Ishikawa (cell line): ENCODE measurements around the gene LCLAT1.

Source experiments
- CEBPB ChIP-seq: IDR thresholded peaks from 2 replicates; pipeline ENCODE4 v1.6.1; 2012
- CREB1 ChIP-seq: IDR thresholded peaks from 2 replicates; pipeline ENCODE4 v1.6.1; 2012; ENCODE audit warnings: low read depth
- EGR1 ChIP-seq: IDR thresholded peaks from 2 replicates; pipeline ENCODE4 v1.6.1; 2012
- EP300 ChIP-seq: IDR thresholded peaks from 2 replicates; pipeline ENCODE4 v1.6.1; 2012; ENCODE audit warnings: borderline replicate concordance
- FOXM1 ChIP-seq: IDR thresholded peaks from 2 replicates; pipeline ENCODE4 v1.6.1; 2012; ENCODE audit warnings: low read depth, borderline replicate concordance
- NFIC ChIP-seq: IDR thresholded peaks from 2 replicates; pipeline ENCODE4 v1.6.1; 2012
- RAD21 ChIP-seq: IDR thresholded peaks from 2 replicates; pipeline ENCODE4 v1.6.1; 2012; ENCODE audit warnings: low read depth
- REST ChIP-seq: IDR thresholded peaks from 2 replicates; pipeline ENCODE4 v1.6.1; 2012; ENCODE audit warnings: low read depth, mild to moderate bottlenecking
- TAF1 ChIP-seq: IDR thresholded peaks from 2 replicates; pipeline ENCODE4 v1.6.1; 2012; ENCODE audit warnings: low read depth, mild to moderate bottlenecking
- TCF12 ChIP-seq: IDR thresholded peaks from 2 replicates; pipeline ENCODE4 v1.6.1; 2012; ENCODE audit warnings: low read depth
- TEAD4 ChIP-seq: IDR thresholded peaks from 2 replicates; pipeline ENCODE4 v1.6.1; 2012
- YY1 ChIP-seq: IDR thresholded peaks from 2 replicates; pipeline ENCODE4 v1.6.1; 2012; ENCODE audit warnings: low read depth
- ZBTB7A ChIP-seq: IDR thresholded peaks from 2 replicates; pipeline ENCODE4 v1.6.1; 2012; ENCODE audit warnings: low read depth
- TF ChIP-seq, protein P1 (sequence below): IDR thresholded peaks from 2 replicates; pipeline ENCODE4 v1.6.1; 2012
- TF ChIP-seq, protein P2 (sequence below): IDR thresholded peaks from 2 replicates; pipeline ENCODE4 v1.6.1; 2012

Gene LCLAT1

GRCh38 chr2:30434708-30435107, 12.3 kb upstream of the LCLAT1 start:
- no peak for TF ChIP-seq NFIC
- TF ChIP-seq EP300: no peak
- no peak for TF ChIP-seq FOXM1
- no peak for TF ChIP-seq RAD21
- no peak for TF ChIP-seq TCF12
- TF ChIP-seq TAF1: no peak
- TF ChIP-seq TEAD4: no peak
- TF ChIP-seq CEBPB: no peak
- no peak for TF ChIP-seq ZBTB7A

DNA sequence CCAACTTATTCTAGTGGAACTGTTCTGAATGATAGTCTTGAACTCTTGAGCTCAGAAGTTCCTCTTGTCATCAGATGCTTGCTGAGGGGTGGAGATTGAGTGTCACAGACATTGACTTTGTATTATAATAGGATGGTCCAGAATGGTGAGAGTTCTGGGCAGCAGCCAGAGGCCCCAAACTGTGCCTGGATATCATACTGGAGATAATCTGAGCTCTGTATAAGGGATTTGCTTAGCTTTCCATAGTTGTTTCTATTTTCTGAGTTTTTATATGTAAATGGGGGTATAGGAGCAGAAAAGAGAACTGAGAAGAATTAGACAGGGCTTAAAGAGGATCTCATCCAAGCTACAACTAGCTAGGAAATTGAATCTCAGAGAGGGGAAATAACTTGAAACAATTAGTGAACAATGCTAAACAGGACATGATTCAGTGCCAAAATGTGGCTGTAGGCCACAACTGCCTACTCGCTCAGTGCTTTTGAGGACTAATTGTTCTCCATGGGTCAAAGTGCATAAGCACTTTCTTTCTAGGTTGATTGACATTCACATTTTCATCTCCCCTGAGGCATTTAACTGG, 10.1 kb upstream of the LCLAT1 start:
- TF ChIP-seq ZBTB7A (no peak), TAF1 (no peak), TCF12 (no peak), EGR1 (no peak), NFIC (no peak), FOXM1 (no peak), RAD21 (no peak), YY1 (no peak), CREB1 (no peak), TEAD4 (no peak), CEBPB (no peak), REST (no peak)
- TF ChIP-seq, protein P1, sequence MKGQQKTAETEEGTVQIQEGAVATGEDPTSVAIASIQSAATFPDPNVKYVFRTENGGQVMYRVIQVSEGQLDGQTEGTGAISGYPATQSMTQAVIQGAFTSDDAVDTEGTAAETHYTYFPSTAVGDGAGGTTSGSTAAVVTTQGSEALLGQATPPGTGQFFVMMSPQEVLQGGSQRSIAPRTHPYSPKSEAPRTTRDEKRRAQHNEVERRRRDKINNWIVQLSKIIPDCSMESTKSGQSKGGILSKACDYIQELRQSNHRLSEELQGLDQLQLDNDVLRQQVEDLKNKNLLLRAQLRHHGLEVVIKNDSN: no peak
- TF ChIP-seq, protein P2, sequence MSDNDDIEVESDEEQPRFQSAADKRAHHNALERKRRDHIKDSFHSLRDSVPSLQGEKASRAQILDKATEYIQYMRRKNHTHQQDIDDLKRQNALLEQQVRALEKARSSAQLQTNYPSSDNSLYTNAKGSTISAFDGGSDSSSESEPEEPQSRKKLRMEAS: no peak

DNA sequence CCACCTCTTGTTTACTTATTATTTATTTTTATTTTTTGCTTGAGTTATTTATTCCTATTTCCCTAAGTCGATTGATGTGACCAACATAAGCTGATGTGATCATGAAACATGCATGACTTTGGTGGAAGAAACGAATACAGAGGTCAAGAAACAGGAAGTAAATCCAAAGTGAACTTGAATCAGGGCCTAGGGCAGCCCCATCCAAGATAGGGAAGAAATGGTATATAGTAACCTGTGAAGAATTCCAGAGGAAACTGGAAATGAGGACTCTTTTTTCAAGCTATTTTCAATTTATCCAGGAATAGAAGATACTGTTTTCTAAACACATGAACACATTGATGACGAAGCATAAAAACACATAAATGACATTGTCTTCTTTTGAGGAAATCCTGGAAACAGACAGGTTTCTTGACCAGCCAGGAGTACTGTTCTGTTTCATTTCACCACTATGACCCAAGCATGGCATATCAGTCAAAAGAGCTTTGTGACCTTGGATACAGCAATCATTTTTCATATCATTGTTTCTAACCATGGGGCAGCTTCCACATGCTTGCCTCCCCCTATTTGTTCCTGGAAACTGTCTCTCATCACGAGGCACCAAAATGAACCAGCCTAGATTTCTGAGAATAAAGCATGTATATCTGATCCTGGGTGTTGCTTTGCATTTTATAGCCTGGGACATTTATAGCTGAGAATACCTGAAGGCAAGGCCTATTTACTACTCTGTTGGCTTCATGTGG, 9.1 kb upstream of the LCLAT1 start:
- TF ChIP-seq, protein P2: no peak
- TF ChIP-seq EP300 (no peak), CEBPB (no peak), REST (no peak), FOXM1 (no peak), EGR1 (no peak), TAF1 (no peak), CREB1 (no peak), TEAD4 (no peak), ZBTB7A (no peak), NFIC (no peak), RAD21 (no peak), YY1 (no peak), TCF12 (no peak)
- TF ChIP-seq, protein P1: no peak

DNA sequence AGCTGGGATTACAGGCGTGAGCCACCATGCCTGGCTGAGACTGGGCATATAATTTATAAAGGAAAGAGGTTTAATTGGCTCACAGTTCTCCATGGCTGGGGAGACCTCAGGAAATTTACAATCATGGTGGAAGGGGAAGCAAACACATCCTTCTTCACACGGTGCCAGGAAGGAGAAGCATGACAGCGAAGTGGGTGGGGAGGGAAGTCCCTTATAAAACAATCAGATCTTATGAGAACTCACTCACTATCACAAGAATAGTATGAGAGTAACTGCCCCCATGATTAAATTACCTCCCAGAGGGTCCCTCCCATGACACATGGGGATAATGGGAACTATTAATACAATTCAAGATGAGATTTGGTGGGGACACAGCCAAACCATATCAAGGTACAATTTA, 7.8 kb upstream of the LCLAT1 start:
- no peak for TF ChIP-seq FOXM1
- no peak for TF ChIP-seq NFIC
- no peak for TF ChIP-seq YY1
- no peak for TF ChIP-seq CEBPB
- TF ChIP-seq REST: no peak
- TF ChIP-seq TCF12: no peak
- TF ChIP-seq TAF1: no peak
- no peak for TF ChIP-seq EGR1
- TF ChIP-seq, protein P1: no peak
- TF ChIP-seq CREB1: no peak
- TF ChIP-seq RAD21: no peak
- no peak for TF ChIP-seq TEAD4
- no peak for TF ChIP-seq ZBTB7A
- TF ChIP-seq EP300: no peak
- TF ChIP-seq, protein P2: no peak
